K562 (cell line): ENCODE data around the gene PCDHA3. TPM values are rescaled to one million over a fixed set of nuclear protein-coding genes. Genes with fewer than 3 reads are reported as not detected.
"Not testable (repeated sequence)": the region's sequence is repeated elsewhere in the genome, so short reads cannot be mapped to it uniquely, and the experiment has no call there.

ENCODE experiments used
- ATAC-seq: fragments of 200-7000 bp; cut with Tn5 transposase; 3 replicates; pipeline ENCODE4 v1.9.1; 2020; ENCODE audit warnings: moderate library complexity
- BruUV-seq: library from RNA; stranded (reverse); fragments of 400-500 nt; replicated peaks from 2 replicates; lab custom pipeline; 2021; lab: Mats Ljungman, UMichigan
- CTCF ChIA-PET: fragments of 300-600 bp; formaldehyde crosslinking; extraction: SDS; loops from one replicate; lab custom pipeline; 2021; ENCODE audit warnings: low intra/inter-chr PET ratio; lab: Yijun Ruan, JAX
- POLR2A ChIA-PET: fragments of 300-600, 350-650 bp; sonication (Branson Sonifier 250); formaldehyde crosslinking; extraction: SDS; loops from one replicate; lab custom pipeline; 2021; ENCODE audit warnings: antibody characterized with exemption, inconsistent platforms; lab: Yijun Ruan, JAX
- DNase-seq, 4 experiments: peaks; one replicate each; pipeline versions ENCODE4 v3.0.0 to v3.0.0-alpha.2; 2011 to 2018; ENCODE audit warnings: low spot score in 3 of 4, mixed read lengths in 3 of 4; ENCODE audit errors: extremely low read depth in 1 of 4
- FAIRE-seq: peaks from 2 replicates; lab custom pipeline; 2011; peaks lifted over from hg19 to GRCh38; lab: Jason Lieb, UNC
- H2AFZ ChIP-seq: 2 replicates; pipeline ENCODE4 v1.6.0; 2011; ENCODE audit warnings: low read depth, low read length, control low read depth, inconsistent platforms
- H3K27ac ChIP-seq: fragments of 200-600 bp; 3 replicates; pipeline ENCODE4 v1.8.0; 2011; ENCODE audit warnings: low read depth, mild to moderate bottlenecking, control low read depth, inconsistent platforms, low read length, moderate library complexity, mixed read lengths; ENCODE audit errors: extremely low read depth
- H3K27me3 ChIP-seq, 2 experiments: fragments of 300-600 bp in 1 of 2; 2 replicates in 1 of 2; 3 replicates in 1 of 2; pipeline versions ENCODE4 v1.6.0 to v1.8.0; 2011; ENCODE audit warnings: inconsistent platforms in 2 of 2, low read length in 2 of 2, mild to moderate bottlenecking in 1 of 2, mixed read lengths in 1 of 2, moderate library complexity in 1 of 2; ENCODE audit not compliant: control insufficient read depth in 2 of 2, insufficient read depth in 2 of 2
- H3K36me3 ChIP-seq: fragments of 300-600 bp; 3 replicates; pipeline ENCODE4 v1.8.0; 2011; ENCODE audit warnings: mild to moderate bottlenecking, low read length, inconsistent platforms; ENCODE audit not compliant: control insufficient read depth, insufficient read depth
- H3K4me1 ChIP-seq, 2 experiments: fragments of 200-600 bp in 1 of 2; replicated peaks in 1 of 2; 2 replicates in 1 of 2; 3 replicates in 1 of 2; pipeline versions ENCODE4 v1.5.1 to v1.8.0; 2011; ENCODE audit warnings: inconsistent platforms in 2 of 2, low read length in 2 of 2, mild to moderate bottlenecking in 1 of 2, mixed read lengths in 1 of 2, moderate library complexity in 1 of 2; ENCODE audit not compliant: control insufficient read depth in 2 of 2, insufficient read depth in 2 of 2
- H3K4me2 ChIP-seq: 2 replicates; pipeline ENCODE4 v1.6.1; 2011; ENCODE audit warnings: low read length, control low read depth, inconsistent platforms, mixed read lengths; ENCODE audit not compliant: insufficient read depth
- H3K4me3 ChIP-seq: fragments of 200-600 bp; sonication (generic), shearing (Covaris generic); 2 replicates; pipeline ENCODE4 v1.5.1; 2016; ENCODE audit warnings: control low read depth, inconsistent platforms
- H3K79me2 ChIP-seq: fragments of 200-600 bp; 3 replicates; pipeline ENCODE4 v1.8.0; 2011; ENCODE audit warnings: low read length, inconsistent platforms; ENCODE audit not compliant: control insufficient read depth, insufficient read depth
- H3K9ac ChIP-seq, 2 experiments: 2 replicates each; pipeline versions ENCODE4 v1.6.0 to v1.6.1; 2011; ENCODE audit warnings: low read depth in 2 of 2, low read length in 2 of 2, control low read depth in 1 of 2, inconsistent platforms in 1 of 2, mild to moderate bottlenecking in 1 of 2, mixed read lengths in 1 of 2; ENCODE audit not compliant: insufficient read depth in 1 of 2
- H3K9me1 ChIP-seq: one replicate; pipeline ENCODE4 v1.6.0; 2011; ENCODE audit warnings: inconsistent platforms, mild to moderate bottlenecking, low read length, moderate library complexity; ENCODE audit not compliant: control insufficient read depth, insufficient read depth
- H3K9me3 ChIP-seq: replicated peaks from 2 replicates; pipeline ENCODE4 v1.5.1; 2011; ENCODE audit warnings: low read depth, low read length, inconsistent platforms; ENCODE audit not compliant: control insufficient read depth, insufficient read depth
- H4K20me1 ChIP-seq: replicated peaks from 2 replicates; pipeline ENCODE4 v1.6.1; 2011; ENCODE audit warnings: low read length, inconsistent platforms, mixed read lengths; ENCODE audit not compliant: control insufficient read depth, insufficient read depth
- WGBS: fragments of 100-300 bp; shearing (Covaris generic); methylation state at CpG from one replicate; pipeline ENCODE4 v1.1.6; 2016; ENCODE audit warnings: low coverage, mixed read lengths; ENCODE audit not compliant: insufficient coverage; ENCODE audit errors: missing lambda C conversion rate; 5-methylcytosine and 5-hydroxymethylcytosine counted together
- in situ Hi-C: fragments of 300-500 bp; cut with MboI; formaldehyde crosslinking; loops from 4 replicates; pipeline ENCODE4 v1.15.0; 2018; ENCODE audit warnings: inconsistent platforms, mixed read lengths
- intact Hi-C: fragments of 100-400 bp; cut with micrococcal nuclease; formaldehyde crosslinking; loops from 2 replicates; pipeline ENCODE4 v1.14.2; 2022
- polyA plus RNA-seq, 8 experiments: library from polyadenylated mRNA; depleted of rRNA in 4 of 8; stranded (reverse) in 5 of 8; unstranded in 3 of 8; fragments of >200 nt; fragmentation: Nextera tagmentation in 2 of 8; fragmentation: Illumina TruSeq in 1 of 8; extraction: Ambion mirVana in 2 of 8; extraction: Trizol in 1 of 8; gene quantifications; 2 replicates each; pipeline versions ENCODE4 v1.2.1 to v1.2.3, GENCODE V29; 2011 to 2014; ENCODE audit warnings: inconsistent platforms in 1 of 8, missing spikeins in 1 of 8
- total RNA-seq, 7 experiments: library from RNA; depleted of rRNA in 6 of 7; stranded (reverse); fragments of >200 nt in 6 of 7; fragmentation: Illumina TruSeq in 2 of 7; extraction: Trizol in 2 of 7; gene quantifications; 2 replicates each; pipeline versions ENCODE4 v1.2.1 to v1.2.3, GENCODE V29; 2011 to 2021; ENCODE audit warnings: low replicate concordance in 1 of 7
- TF ChIP-seq, protein P1 (sequence below), 3 experiments: IDR thresholded peaks in 2 of 3; conservative IDR thresholded peaks in 1 of 3; 2 replicates each; pipeline ENCODE4 v1.5.1; 2011 to 2012; ENCODE audit warnings: low read length in 3 of 3, mild to moderate bottlenecking in 3 of 3, control low read depth in 2 of 3, improper control_type of control experiment in 1 of 3, inconsistent platforms in 1 of 3, low read depth in 1 of 3, mixed read lengths in 1 of 3, moderate library complexity in 1 of 3; ENCODE audit not compliant: insufficient read depth in 2 of 3

PCDHA3 gene
- total and polyA plus RNA-seq, 9 of the 15 experiments (the other 6 are each of a cell fraction or from before 2014, with no cell fraction given), result not detected

GRCh38 chr5:140848139-140849102 lies 47.6 kb downstream of the PCDHA3 start, which contains the start of gene PCDHA9:
Gene PCDHA9 (plus strand): TSS chr5:140848382. CDS start chr5:140848496, 114 bp downstream.
- ATAC-seq, result peak; percentile 61; the same call in 1 of the 3 replicates
- intact Hi-C loops, BruUV-seq, in situ Hi-C loops, H3K79me2 ChIP-seq, H3K36me3 ChIP-seq, H3K4me3 ChIP-seq, H2AFZ ChIP-seq, H4K20me1 ChIP-seq, DNase-seq, H3K27ac ChIP-seq, H3K9me1 ChIP-seq, FAIRE-seq, H3K4me1 ChIP-seq, H3K27me3 ChIP-seq, H3K4me2 ChIP-seq, H3K9ac ChIP-seq, H3K9me3 ChIP-seq, CTCF ChIA-PET, POLR2A ChIA-PET: not testable (repeated sequence)
- TF ChIP-seq, protein P1, sequence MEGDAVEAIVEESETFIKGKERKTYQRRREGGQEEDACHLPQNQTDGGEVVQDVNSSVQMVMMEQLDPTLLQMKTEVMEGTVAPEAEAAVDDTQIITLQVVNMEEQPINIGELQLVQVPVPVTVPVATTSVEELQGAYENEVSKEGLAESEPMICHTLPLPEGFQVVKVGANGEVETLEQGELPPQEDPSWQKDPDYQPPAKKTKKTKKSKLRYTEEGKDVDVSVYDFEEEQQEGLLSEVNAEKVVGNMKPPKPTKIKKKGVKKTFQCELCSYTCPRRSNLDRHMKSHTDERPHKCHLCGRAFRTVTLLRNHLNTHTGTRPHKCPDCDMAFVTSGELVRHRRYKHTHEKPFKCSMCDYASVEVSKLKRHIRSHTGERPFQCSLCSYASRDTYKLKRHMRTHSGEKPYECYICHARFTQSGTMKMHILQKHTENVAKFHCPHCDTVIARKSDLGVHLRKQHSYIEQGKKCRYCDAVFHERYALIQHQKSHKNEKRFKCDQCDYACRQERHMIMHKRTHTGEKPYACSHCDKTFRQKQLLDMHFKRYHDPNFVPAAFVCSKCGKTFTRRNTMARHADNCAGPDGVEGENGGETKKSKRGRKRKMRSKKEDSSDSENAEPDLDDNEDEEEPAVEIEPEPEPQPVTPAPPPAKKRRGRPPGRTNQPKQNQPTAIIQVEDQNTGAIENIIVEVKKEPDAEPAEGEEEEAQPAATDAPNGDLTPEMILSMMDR (IDR thresholded peaks at IDR 0.05 in 2 of 3, conservative IDR thresholded peaks at IDR 0.05 in 1 of 3; ENCODE audit: insufficient read depth in 2 of 3, low read depth in 1 of 3, low read length in 3 of 3), result peak in 1 of 3 experiments; percentile 14; a peak in 1 of 6 replicates
- 15% methylated on average over 29 of the region's 48 CpGs for WGBS

DNA sequence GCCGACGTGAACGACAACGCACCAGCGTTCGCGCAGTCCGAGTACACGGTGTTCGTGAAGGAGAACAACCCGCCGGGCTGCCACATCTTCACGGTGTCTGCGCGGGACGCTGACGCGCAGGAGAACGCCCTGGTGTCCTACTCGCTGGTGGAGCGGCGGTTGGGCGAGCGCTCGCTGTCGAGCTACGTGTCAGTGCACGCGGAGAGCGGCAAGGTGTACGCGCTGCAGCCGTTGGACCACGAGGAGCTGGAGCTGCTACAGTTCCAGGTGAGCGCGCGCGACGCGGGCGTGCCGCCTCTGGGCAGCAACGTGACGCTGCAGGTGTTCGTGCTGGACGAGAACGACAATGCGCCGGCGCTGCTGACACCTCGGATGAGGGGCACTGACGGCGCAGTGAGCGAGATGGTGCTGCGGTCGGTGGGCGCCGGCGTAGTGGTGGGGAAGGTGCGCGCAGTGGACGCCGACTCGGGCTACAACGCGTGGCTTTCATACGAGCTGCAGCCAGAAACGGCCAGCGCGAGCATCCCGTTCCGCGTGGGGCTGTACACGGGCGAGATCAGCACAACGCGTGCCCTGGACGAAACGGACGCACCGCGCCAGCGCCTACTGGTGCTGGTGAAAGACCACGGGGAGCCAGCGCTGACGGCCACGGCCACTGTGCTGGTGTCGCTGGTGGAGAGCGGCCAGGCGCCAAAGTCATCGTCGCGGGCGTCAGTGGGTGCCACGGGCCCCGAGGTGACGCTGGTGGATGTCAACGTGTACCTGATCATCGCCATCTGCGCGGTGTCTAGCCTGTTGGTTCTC lies 49.2 kb downstream of the PCDHA3 start:
- H3K4me2 ChIP-seq, H3K4me3 ChIP-seq, H2AFZ ChIP-seq, H3K36me3 ChIP-seq, CTCF ChIA-PET, H3K9me1 ChIP-seq, H3K9ac ChIP-seq, ATAC-seq, H3K4me1 ChIP-seq, DNase-seq, H3K27me3 ChIP-seq, POLR2A ChIA-PET, H3K27ac ChIP-seq, in situ Hi-C loops, H3K79me2 ChIP-seq, FAIRE-seq, H3K9me3 ChIP-seq, BruUV-seq, H4K20me1 ChIP-seq, intact Hi-C loops: not testable (repeated sequence)
- WGBS, result 20% methylated on average over 55 of the region's 101 CpGs
